Mesothelial cell of epicardium (in vitro differentiated cells): ENCODE results near the gene B4GALT1. TPM values are rescaled to one million over a fixed set of nuclear protein-coding genes. Genes with fewer than 3 reads are reported as not detected.
A peak's percentile ranks its signal among the peaks of the same experiment; 100 is the strongest.

ENCODE experiments used
- DNase-seq, 2 experiments: peaks; one replicate each; pipeline ENCODE4 v3.0.0; 2021; ENCODE audit warnings: low spot score in 2 of 2; ENCODE audit not compliant: unreplicated experiment in 2 of 2
- H3K27ac Mint-ChIP-seq: 2 replicates; pipeline ENCODE4 v1.8.0; 2021; ENCODE audit warnings: mixed read lengths
- H3K27me3 Mint-ChIP-seq: 2 replicates; pipeline ENCODE4 v1.8.0; 2021; ENCODE audit warnings: low read depth, mixed read lengths
- H3K36me3 Mint-ChIP-seq: 2 replicates; pipeline ENCODE4 v1.8.0; 2021; ENCODE audit warnings: mixed read lengths
- H3K4me1 Mint-ChIP-seq: 2 replicates; pipeline ENCODE4 v1.8.0; 2021; ENCODE audit warnings: mixed read lengths
- H3K4me3 Mint-ChIP-seq: 2 replicates; pipeline ENCODE4 v1.8.0; 2021; ENCODE audit warnings: mild to moderate bottlenecking, moderate library complexity, mixed read lengths
- H3K9me3 Mint-ChIP-seq: 2 replicates; pipeline ENCODE4 v1.8.0; 2021; ENCODE audit warnings: mixed read lengths
- CTCF ChIP-seq: fragments of 200-600 bp; sonication (generic); IDR thresholded peaks from one replicate; pipeline ENCODE4 v1.5.0; 2021; ENCODE audit warnings: antibody characterized with exemption; ENCODE audit not compliant: unreplicated experiment
- total RNA-seq: library from RNA; stranded (reverse); gene quantifications from 3 replicates; pipeline ENCODE4 v1.2.1, GENCODE V29; 2021

The B4GALT1 gene
- total RNA-seq, 1 donor from 2014 or later: 78.3 TPM

GRCh38 chr9:33103501-33104281, 63.4 kb downstream of the B4GALT1 start:
- DNase-seq: no peak
- H3K4me3 Mint-ChIP-seq: no peak overlapping the region
- H3K36me3 Mint-ChIP-seq: no peaks in the 10 kb centered on the region
- peaks cover 38% of the 10 kb centered on the region for H3K4me1 Mint-ChIP-seq
- no peaks in the 10 kb centered on the region for H3K9me3 Mint-ChIP-seq
- no peak for TF ChIP-seq CTCF
- H3K27ac Mint-ChIP-seq: peak overlapping the region; percentile 66
- no peaks in the 10 kb centered on the region for H3K27me3 Mint-ChIP-seq

- peak overlapping the region; percentile 66 for H3K27ac Mint-ChIP-seq
- TF ChIP-seq CTCF: no peak
- H3K4me1 Mint-ChIP-seq: peaks cover 35% of the 10 kb centered on the region
- H3K27me3 Mint-ChIP-seq: no peaks in the 10 kb centered on the region
- H3K9me3 Mint-ChIP-seq: no peaks in the 10 kb centered on the region
- H3K4me3 Mint-ChIP-seq: no peak overlapping the region
- H3K36me3 Mint-ChIP-seq: no peaks in the 10 kb centered on the region
- DNase-seq: no peak
Observed at GRCh38 chr9:33102551-33103210, 64.5 kb downstream of the B4GALT1 start.

GRCh38 chr9:33101104-33101951, 65.8 kb downstream of the B4GALT1 start:
- no peaks in the 10 kb centered on the region for H3K27me3 Mint-ChIP-seq
- H3K36me3 Mint-ChIP-seq: no peaks in the 10 kb centered on the region
- H3K27ac Mint-ChIP-seq: peak overlapping the region; percentile 30
- no peaks in the 10 kb centered on the region for H3K9me3 Mint-ChIP-seq
- no peak for DNase-seq
- no peak overlapping the region for H3K4me3 Mint-ChIP-seq
- TF ChIP-seq CTCF: no peak
- H3K4me1 Mint-ChIP-seq: peaks cover 22% of the 10 kb centered on the region

GRCh38 chr9:33099754-33100153, 67.4 kb downstream of the B4GALT1 start:
- no peaks in the 10 kb centered on the region for H3K36me3 Mint-ChIP-seq
- no peaks in the 10 kb centered on the region for H3K9me3 Mint-ChIP-seq
- H3K4me3 Mint-ChIP-seq: no peak overlapping the region
- no peaks in the 10 kb centered on the region for H3K27me3 Mint-ChIP-seq
- TF ChIP-seq CTCF: no peak
- no peak for DNase-seq
- no peak overlapping the region for H3K27ac Mint-ChIP-seq
- peaks cover 20% of the 10 kb centered on the region for H3K4me1 Mint-ChIP-seq

- H3K27me3 Mint-ChIP-seq: no peaks in the 10 kb centered on the region
- peaks cover 2% of the 10 kb centered on the region for H3K36me3 Mint-ChIP-seq
- DNase-seq: no peak
- peaks cover 3% of the 10 kb centered on the region for H3K4me1 Mint-ChIP-seq
- no peak overlapping the region for H3K27ac Mint-ChIP-seq
- peaks cover 7% of the 10 kb centered on the region for H3K9me3 Mint-ChIP-seq
- H3K4me3 Mint-ChIP-seq: no peak overlapping the region
- TF ChIP-seq CTCF: no peak
Observed at GRCh38 chr9:33097192-33097591, 69.9 kb downstream of the B4GALT1 start.
